ENCODE data around the gene GNG12.

The GNG12 gene

DNA sequence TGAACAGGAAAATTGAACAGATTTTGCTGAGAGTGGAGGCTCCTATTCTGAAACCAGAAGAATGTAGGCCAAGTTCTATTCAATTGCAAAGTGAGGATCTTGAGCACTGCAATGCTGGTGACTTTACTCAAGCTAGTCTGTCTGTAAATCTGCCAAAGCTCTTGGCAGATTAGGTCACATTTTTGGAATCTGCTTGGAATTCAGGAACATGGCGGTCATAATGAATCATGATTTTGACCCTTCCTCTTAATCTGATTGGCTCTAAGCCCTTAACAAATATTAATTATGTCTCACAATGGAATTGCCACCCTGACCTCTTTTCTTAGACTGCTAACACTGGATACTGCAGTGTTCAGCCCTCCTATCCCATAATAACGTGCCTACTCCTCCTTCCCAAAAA, 7.2 kb upstream of the GNG12 start:
- no peak for DNase-seq (ENCODE audit: low spot score)

DNA sequence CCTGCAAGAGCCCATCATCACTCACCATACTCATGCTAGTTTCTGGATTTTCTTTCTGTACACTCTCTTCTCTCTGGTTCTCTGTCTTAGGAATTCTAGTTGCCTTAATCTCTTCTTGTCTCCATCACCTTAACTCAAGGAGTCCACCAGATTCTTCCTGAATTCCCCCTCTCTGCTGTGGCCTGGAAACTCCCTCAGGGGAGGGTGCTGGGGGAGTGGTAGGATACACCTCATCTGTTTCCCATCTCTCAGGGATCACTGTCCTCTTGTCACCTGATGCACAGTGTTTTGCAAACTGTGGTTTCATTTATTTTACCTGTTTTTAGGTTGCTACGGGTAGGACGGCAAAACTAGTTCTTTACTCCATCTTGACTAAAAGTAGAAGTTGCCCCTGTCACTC, 6.6 kb upstream of the GNG12 start:
- no peak for DNase-seq (ENCODE audit: low spot score)

DNA sequence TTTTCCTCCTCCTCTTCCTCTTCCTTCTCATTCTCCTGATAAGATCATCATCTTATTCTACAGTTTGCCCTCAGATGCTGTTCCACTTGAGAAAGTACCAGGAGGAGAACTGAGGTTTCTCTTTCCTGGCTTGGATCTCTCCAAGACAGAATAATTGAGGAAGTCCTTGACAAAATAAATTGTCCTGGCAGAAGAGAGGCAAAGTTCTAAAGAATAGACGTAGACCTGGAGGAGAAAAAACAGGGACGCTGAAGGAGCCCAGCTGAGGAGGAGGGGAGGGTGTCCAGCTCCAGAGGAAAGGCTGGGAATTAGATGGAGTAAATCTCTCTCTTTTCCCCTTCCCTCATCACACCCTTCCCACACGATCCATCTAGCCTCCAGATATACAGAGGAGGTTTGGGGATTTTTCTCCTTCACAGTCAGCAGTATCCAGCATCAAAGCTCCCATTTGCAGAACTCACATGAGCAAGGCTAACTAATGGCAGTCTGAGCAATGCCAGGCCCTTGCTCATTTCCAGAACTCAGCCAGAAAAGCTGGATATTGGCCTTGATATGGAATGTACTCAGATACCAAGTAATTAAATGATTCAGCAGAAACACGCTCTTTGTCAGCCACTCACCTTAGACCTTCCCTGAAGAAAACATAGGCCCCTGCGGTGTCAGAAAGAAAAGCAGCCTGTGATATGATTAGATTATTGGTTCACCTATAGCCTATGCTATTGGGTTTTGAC, 5.1 kb upstream of the GNG12 start:
- no peak for DNase-seq (ENCODE audit: low spot score)

DNA sequence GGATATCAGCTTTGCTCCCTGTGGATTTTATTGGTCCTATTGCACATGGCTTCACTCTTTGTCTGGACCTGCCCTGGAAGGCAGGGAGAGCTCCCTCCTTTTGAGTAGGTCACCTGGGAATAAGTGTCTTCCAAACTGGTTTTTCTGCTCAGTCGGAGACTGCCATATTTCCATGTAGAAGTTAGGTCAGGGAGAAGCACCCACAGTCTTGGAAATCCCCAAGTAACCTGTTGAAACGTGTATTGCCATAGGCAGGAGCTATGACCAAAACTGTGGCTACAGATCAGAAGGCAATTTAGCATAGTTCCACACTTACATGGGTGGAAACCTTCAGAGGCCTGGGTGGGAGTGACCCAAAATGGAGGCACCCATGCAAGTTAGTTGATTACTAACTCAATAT, 3.5 kb upstream of the GNG12 start:
- no peak for DNase-seq (ENCODE audit: low spot score)

DNA sequence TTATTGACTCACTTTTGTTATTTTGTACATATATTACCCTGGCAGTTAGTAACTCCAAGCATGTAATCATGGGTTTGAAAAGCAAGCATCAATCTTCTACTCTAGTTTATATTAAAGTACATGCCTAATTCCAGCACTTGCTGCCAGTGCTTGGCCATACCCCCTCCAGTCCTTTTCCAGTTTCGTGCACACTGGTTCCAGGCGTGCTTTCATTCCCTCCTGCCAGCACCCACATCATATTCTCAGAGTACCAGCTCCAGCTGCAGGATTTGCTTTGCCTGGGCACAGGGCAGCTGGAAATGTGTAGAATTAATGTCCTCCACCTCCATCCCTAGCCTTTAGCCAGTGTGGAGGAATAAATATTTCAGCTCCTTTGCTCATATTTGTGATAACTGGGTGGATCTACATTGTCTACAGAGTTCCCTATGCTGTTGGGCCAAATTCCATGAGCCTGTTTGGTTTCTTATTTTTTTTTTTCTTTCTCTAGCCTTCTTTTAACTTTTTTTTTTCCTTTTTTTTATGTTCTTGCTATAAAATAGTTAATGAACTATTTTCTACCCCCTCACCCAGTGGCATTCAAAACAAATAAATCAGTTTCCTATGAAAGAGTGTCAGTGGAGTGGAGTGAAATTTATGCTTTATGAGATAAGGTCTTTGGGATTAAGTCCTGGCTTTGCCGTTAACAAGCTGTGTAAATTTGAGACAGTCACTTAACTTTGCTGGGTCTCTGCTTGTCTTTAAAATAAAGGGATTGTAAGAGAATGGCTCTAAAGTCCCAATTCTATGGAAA, 2.6 kb upstream of the GNG12 start:
- no peak for DNase-seq (ENCODE audit: low spot score)

DNA sequence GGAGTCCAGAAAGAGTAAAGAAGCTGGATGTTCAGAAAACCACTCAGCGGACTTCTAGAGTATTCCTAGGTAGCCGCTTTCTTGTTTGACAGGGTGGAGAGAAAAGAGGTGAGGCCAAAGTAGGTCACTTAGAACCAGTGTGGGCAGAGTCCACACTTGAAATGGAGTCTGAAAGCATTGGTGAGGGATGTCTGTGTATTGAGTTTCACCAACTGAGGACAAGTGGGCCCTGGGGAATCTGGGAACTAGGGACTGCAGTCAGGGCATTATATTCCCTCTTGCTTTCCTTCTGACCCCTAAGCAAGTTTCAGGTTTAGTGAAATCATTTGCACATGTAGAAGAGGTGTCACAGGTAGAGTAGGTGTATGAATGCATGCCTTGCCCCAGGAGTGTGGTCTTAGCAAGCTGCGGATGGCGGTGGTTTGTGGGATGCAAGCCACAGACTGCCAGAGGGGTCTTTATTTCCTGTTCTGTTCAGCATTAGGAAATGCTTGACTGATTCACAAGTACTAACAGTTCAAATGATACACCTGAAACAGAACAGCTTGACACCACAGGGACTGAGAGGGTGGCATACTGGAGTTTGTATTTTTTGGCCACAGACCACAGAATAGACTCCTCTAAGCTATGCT, 1.1 kb upstream of the GNG12 start:
- no peak for DNase-seq (ENCODE audit: low spot score)

DNA sequence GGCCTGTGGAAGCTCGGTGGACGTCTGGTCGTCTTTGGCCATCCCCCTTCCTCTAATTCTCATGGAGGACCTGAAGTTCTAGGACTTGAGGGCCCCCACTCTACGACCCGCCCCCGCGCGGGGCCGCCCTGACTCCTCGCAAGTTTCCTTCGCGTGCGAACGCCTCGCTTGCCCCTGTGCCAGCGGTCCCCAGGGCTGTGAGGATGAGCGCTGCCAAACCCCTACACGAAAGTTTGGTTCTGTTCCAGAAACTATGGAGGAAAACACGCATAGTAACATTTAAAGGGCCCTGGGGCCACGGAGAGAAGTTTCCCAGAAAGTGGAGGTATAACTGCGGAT, 304 bp upstream of the GNG12 start:
- no peak for DNase-seq (ENCODE audit: low spot score)

DNA sequence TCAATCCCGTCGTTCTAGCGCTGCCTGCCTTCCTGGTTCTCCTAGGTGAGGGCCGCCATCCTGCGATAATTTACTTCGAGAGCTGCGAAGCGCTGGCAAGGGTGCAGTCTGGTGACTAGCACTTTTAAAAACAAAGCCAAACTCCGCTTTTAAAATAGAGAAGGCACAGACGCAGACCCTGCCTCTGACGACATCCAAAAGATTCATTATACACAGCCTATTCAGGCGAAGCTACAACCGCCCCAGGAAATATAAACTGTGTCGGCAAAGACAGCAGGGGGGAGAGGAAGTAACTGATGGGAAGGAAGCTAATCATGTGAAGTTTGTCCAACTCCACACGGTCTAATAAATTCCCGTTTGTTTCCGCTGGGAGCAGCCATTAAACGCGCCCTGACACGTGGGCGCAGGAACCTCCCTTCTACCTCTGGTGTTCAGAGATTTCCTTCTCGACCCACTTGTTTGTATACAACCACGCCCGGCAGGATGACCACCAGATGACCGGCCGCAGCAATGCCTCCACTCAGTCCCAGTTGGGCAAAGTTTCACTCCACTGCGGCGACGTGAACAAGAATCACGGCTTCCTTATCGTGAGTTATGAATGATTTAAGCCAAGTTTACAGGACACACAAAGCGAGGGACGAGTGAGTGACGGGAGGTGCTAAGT, 1.3 kb downstream of the GNG12 start:
- DNase-seq (ENCODE audit: low spot score): peak; percentile 58

DNA sequence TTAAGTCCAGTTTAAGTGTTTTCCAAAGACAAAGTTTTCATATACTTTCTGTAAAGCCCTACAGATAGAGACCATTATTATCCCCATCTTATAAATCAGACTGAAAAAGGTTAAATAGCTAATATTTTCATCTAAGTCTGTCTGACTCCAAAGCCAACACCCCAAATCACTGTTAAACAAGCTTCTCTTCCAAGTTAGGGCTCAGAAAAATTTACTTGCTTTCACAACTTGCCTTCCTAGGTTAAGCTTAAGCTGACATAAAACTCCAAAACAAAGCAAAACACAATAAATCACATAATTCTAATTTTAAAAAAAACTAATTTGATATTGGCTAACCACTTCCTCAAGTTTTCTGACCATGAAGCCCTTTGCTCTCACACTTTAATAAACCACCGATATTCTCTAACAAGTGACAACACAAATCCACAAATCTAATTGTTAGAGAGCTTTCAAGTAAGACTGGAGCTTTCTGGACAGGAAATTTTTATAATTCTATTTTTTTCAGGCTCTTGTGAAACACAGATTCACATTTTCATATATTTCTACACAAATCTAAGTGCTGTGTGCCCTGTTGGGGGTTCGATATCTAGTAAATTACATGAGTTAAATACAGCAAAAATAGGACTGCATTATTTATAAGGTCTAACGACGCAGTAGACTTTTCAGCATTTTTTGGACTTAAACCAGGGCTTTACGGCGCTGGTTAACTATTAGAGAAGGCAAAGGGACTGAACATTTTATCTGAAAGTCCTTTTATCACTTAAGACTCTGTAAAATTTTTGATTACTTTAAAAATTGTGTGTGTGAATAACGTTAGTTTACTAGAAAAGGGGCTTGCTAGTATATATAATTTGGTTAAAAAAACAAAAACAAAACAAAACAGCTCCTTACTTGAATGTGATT, 2.1 kb downstream of the GNG12 start:
- no peak for DNase-seq (ENCODE audit: low spot score)

DNA sequence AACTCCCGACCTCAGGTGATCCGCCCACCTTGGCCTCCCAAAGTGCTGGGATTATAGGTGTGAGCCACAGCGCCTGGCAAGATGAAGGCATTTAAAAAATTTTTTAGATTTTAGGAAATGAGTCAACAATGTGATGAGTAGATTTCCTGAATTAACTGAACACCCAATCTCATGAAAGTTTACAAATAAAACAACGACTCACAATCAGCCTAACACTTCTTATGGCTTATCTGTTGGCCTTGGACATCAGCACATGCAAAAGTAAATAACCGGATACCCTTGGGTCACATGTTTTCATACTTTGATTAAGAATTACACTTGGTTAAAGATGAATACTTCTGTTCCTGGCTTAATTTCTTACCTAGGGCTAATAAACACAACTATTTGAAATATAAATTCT, 3.0 kb downstream of the GNG12 start:
- DNase-seq (ENCODE audit: low spot score): no peak

DNA sequence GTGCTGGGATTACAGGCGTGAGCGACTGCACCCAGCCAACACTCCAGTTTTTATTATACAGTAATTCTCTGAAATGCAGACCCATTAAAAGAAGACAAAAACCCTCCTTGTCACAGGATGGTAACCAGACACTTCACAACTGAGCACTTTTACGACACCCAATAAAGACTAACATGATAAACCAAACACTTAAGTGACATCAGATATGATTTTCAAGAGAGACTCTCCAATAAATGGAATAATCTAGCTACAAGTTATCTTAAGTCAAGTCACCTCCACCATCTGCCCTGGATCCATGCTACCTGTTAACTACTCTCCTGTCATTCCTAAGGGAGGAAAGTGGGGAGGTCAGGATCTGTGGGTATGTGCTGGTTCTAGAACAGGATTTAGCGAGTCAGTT, 5.6 kb downstream of the GNG12 start:
- no peak for DNase-seq (ENCODE audit: low spot score)

DNA sequence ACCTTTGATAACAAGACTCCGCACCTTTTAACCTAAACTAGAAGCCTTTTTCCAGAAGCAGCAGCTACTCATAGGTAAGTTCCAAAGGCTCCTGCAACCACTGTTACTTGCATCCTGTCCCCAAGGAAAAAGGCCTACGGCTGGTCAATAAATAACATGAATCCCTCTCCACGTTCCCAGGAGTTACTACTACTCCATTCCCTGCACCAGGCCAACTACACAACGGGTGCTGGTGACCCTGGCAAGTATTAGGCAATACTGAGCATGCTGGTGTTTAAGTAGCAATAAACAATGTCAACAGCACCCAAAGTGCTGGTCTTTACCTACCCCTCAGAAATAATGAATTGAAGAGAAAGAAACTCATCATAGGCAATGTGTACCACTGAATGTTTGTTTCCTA, 7.7 kb downstream of the GNG12 start:
- DNase-seq (ENCODE audit: low spot score): no peak

DNA sequence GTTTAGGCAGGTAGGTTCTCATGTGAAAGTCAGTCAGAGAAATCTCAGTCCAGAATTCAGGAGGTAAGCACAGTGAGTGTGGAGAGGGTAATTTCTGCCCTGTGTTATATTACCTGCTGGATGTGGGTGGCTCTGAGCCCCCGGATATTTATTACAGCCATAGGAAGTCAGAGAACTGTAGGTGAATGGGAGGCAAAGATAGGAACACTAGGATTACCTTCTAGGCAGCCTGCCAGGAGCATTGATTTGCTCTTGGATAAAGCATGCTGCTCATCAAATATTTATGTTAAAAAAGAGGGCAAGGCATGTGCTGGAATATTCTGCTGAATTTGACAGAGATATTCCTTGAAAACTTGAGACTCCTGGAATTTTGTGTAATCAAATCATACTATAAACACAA, 8.5 kb downstream of the GNG12 start:
- DNase-seq (ENCODE audit: low spot score): no peak

DNA sequence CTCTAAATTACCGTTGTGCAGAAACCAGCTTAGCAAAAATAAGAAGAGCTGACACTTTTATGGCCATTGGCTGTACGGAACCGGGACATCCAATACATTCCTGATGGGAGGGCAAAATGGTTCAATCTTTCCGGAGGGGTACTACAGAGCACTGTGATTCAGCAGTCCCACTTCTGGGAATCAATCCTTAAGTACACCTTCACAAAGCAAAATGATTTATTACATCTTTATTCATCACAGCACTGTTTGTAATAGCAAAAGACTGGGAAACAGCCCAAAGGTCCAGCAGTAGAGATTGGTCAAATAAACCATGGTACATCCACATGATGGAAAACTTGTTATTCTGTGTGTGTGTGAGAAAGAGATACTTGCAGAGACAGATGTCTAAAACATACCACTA, 9.7 kb downstream of the GNG12 start:
- DNase-seq (ENCODE audit: low spot score): no peak

DNA sequence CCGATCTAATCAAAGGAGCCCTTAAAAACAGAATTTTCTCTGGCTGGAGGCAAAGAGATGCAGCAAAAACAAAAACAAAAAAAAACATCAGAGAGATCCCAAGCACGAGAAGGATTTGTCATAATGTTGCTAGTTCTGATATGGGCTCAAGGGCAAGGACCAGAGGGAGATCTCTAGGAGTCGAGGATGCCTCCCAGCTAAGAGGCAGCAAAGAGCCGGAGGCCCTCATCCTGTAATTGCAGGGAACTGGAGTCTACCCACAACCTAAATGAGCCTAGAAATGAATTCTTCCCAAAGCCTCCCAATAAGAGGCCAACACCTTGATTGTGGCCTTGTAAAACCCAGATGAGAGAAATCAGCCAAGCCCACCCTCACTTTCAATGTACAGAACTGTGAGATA, 12.0 kb downstream of the GNG12 start:
- DNase-seq (ENCODE audit: low spot score): no peak

DNA sequence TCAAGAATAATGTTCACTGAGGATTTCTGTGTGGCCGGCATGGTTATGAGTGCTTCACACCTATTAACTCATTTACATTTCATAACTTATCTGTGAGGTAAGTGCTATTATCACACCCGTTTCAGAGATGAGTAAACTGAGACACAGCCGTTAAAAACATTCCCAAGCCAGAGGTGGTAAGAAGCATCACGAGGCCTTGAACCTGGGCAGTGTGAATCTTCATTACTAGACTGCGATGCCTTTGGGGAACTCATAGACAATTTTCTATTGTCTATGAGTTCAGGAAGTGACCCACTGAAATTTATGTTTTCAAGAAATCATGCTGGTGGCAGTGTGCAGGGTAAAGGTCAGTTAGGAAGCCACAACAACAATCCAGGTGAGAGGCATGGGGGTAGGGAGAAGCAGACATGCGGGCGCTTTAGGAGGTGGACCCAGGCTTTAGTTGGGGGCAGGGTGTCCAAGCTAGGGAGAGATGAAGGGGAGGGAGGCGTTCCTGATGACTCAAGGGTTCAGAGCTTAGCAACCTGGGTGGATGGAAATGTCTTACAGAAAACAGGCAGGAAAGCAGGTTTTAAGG, 14.5 kb downstream of the GNG12 start:
- no peak for DNase-seq (ENCODE audit: low spot score)

DNA sequence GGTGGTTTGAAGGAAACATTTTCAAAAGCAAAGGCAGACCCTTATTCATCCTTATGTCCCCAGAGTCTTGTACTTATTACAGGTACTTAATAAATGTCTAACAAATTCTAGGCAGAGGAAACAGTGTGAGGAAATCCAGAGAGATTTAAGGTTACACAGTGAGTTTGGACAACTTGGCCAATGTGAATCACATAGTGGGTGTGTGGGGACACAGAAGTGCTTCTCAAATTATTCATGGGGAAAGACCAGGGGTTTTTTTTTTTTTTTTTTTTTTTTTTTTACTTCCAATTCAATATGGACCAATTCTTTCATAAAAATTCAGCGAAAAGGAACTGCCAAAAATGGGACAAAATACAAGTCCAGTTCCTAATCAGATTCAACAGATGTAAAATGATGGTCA, 15.1 kb downstream of the GNG12 start:
- no peak for DNase-seq (ENCODE audit: low spot score)

DNA sequence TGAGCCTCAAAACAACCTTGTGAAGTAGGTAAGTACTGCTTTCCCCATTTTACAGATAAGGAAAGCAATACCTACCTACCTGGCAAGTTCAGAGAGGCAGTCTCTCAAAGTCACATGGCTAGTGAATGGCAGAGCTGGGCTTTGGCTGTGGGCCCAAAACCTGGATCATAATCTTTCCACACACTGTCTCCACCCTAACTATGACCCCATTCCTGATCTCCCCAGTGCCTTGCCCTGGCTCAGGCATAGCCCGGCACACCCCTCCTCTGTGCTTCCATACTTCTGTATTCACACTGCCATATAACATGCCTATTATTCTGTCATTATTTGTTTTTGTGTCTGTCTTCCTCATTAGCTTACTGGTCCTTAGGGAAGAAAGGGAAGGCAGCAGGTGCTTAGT, 15.9 kb downstream of the GNG12 start:
- no peak for DNase-seq (ENCODE audit: low spot score)

DNA sequence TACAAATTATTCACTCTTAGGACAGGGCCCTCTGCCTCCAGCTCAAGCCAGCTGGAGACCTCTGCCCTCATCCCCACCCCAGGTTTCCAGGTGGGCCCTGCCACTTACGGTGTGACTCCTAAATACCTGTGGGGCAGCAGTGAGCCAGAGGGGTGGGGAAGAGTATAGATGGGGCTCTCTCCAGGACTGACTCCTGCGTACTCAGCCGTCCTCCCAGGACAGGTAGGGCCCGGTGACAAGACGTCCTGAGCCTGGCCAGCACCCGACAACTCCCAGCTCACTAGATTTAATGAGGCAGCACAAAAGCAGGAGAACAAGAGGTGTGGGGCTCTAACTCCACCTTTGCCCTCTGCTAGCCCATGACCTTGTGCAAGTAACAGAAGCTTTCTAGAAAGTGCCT, 16.8 kb downstream of the GNG12 start:
- no peak for DNase-seq (ENCODE audit: low spot score)

DNA sequence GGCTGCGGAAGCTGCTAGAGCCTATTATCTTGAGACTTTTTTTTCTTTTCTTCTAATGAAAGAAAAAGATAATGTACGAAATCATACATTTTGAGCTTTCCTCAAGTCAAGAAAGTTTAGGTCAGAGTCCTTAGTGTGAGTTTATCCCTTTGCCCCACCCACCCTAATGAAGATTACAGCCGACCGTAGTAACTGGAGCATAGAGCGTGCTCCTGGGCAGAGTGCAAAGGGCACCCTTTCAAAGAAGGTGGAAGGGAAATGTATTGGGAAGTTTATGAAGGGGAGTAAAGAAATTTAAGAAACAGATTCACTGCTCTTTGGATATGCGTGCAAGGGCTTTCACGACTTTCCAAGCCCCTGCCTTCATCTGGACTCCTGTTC, 17.2 kb downstream of the GNG12 start:
- no peak for DNase-seq (ENCODE audit: low spot score)

DNA sequence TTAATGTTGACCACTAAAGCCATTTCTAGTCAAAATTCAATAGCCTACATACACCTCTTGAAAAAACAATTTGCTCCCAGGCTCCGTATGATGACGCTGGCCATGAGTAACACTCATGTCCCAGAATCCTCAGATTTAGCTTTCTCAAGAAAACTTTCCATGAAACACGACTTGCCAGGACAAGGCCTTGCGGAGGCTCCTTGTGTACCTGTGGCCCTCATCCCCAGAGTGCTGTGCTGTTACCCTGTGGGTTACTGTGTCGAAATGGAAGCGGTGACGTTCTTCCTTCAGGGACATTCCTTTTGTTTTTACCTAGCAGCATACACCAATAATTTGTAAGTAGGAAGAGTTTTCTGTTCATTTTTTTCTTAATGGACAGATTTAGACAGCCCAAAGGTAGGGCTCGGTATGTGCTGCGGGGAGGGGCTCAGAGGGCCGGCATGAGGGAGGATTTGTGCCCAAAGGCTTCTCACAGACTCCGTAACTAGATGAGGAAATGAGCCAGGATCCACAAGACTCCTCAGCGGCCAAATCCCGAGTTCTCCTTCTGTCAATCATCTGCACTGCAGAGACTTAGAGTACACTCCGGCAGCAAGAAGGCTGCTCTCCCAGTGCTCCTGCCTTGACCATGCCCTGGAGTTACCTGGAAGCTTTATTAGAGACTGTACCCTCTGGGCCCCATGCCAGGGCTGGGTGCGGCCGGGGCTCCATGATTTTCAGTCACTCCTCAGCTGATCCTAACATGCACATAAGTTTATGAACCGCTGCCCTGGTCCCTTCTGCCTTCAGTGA, 17.8 kb downstream of the GNG12 start:
- DNase-seq (ENCODE audit: low spot score): no peak
